ENCODE measurements around the gene DUOX1. TPM values are rescaled to one million over a fixed set of nuclear protein-coding genes. Genes with fewer than 3 reads are reported as not detected.

The DUOX1 gene
- total and polyA plus RNA-seq, 2 of the 13 experiments (the other 11 are each of a cell fraction or from before 2014, with no cell fraction given): 0.03 TPM; not detected in 1

DNA sequence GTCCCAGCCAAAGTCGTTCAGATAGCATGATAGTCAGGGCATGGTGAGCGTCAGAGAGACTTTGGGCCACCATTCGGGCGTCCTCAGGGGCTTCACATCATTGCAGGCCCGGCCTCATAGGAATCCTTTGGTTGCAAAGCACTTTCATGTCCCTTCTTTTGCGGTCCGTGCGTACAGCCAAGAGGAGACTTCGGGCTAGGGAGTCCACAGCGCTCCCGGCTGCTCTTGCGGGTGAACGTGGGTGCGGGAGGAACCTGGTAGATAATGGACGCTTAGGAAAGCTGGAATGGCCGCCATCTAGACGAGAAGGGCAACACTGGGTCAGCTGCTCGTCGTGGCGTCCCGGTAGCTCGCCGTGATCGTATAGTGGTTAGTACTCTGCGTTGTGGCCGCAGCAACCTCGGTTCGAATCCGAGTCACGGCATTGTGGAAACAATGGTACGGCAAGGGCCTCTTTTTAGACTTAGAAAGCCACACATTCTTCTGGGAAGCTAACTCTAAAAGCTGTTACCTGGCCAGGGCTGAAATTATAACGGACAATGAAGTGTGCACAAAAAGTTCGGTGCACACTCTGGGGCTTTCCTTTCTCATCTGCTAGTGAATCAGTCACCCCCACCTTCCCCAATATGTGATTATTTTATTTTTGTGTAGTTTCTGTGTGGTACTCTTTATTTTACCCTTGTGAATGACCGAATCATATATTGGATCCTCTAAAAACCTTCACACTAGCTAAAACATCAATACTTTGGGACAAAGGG, 71.2 kb downstream of the DUOX1 start (continued):
- TF ChIP-seq ZNF652 (CRISPR knock-in tag; IDR thresholded peaks at IDR 0.05; ENCODE audit: borderline replicate concordance, low read depth) (peak; percentile 11; the same call in 1 of the 2 replicates), KAT7 (CRISPR knock-in tag; IDR thresholded peaks at IDR 0.05; ENCODE audit: borderline replicate concordance) (no peak), PAF1 (CRISPR knock-in tag; IDR thresholded peaks at IDR 0.05) (no peak), ZKSCAN8 (CRISPR knock-in tag; IDR thresholded peaks at IDR 0.05; ENCODE audit: borderline replicate concordance) (0 out of 2 replicates have a peak, but pooled peaks have one; percentile 30), ATF7-NPFF (CRISPR knock-in tag; IDR thresholded peaks at IDR 0.05; ENCODE audit: low read depth) (no peak), ZNF816 (CRISPR knock-in tag; IDR thresholded peaks at IDR 0.05; ENCODE audit: borderline replicate concordance) (peak; percentile 76; the same call in 1 of the 2 replicates), MED8 (CRISPR knock-in tag; IDR thresholded peaks at IDR 0.05; ENCODE audit: insufficient replicate concordance) (no peak), NKX3-1 (CRISPR knock-in tag; IDR thresholded peaks at IDR 0.05) (no peak), POGZ (CRISPR knock-in tag; IDR thresholded peaks at IDR 0.05) (peak; percentile 57; the same call in 1 of the 2 replicates), SNAPC2 (CRISPR knock-in tag; IDR thresholded peaks at IDR 0.05) (no peak), ZFAT (CRISPR knock-in tag; conservative IDR thresholded peaks at IDR 0.05) (no peak), ZNF678 (CRISPR knock-in tag; IDR thresholded peaks at IDR 0.05) (no peak), CBX1 (IDR thresholded peaks at IDR 0.05; ENCODE audit: low read depth) (peak; percentile 60), ARID2 (CRISPR knock-in tag; IDR thresholded peaks at IDR 0.05; ENCODE audit: borderline replicate concordance) (no peak), ETV5 (CRISPR knock-in tag; IDR thresholded peaks at IDR 0.05; ENCODE audit: borderline replicate concordance) (no peak), SAP130 (CRISPR knock-in tag; IDR thresholded peaks at IDR 0.05; ENCODE audit: low read depth) (peak; percentile 74), NR2F1 (CRISPR knock-in tag; IDR thresholded peaks at IDR 0.05) (no peak), ISL2 (CRISPR knock-in tag; IDR thresholded peaks at IDR 0.05) (0 out of 2 replicates have a peak, but pooled peaks have one; percentile 50), ZNF160 (CRISPR knock-in tag; IDR thresholded peaks at IDR 0.05) (peak; percentile 45; the same call in 1 of the 2 replicates), ZFX (CRISPR knock-in tag; IDR thresholded peaks at IDR 0.05; ENCODE audit: low read depth) (peak; percentile 76), FLYWCH1 (CRISPR knock-in tag; IDR thresholded peaks at IDR 0.05) (no peak), KLF13 (CRISPR knock-in tag; IDR thresholded peaks at IDR 0.05) (no peak), REXO4 (CRISPR knock-in tag; IDR thresholded peaks at IDR 0.05; ENCODE audit: borderline replicate concordance) (no peak), MBNL3 (CRISPR knock-in tag; conservative IDR thresholded peaks at IDR 0.05) (no peak), KDM4B (CRISPR knock-in tag; IDR thresholded peaks at IDR 0.05) (no peak), RAD21 (CRISPR knock-in tag; IDR thresholded peaks at IDR 0.05) (no peak; the same call in 1 of the 2 replicates)
- TF ChIP-seq, protein P1, sequence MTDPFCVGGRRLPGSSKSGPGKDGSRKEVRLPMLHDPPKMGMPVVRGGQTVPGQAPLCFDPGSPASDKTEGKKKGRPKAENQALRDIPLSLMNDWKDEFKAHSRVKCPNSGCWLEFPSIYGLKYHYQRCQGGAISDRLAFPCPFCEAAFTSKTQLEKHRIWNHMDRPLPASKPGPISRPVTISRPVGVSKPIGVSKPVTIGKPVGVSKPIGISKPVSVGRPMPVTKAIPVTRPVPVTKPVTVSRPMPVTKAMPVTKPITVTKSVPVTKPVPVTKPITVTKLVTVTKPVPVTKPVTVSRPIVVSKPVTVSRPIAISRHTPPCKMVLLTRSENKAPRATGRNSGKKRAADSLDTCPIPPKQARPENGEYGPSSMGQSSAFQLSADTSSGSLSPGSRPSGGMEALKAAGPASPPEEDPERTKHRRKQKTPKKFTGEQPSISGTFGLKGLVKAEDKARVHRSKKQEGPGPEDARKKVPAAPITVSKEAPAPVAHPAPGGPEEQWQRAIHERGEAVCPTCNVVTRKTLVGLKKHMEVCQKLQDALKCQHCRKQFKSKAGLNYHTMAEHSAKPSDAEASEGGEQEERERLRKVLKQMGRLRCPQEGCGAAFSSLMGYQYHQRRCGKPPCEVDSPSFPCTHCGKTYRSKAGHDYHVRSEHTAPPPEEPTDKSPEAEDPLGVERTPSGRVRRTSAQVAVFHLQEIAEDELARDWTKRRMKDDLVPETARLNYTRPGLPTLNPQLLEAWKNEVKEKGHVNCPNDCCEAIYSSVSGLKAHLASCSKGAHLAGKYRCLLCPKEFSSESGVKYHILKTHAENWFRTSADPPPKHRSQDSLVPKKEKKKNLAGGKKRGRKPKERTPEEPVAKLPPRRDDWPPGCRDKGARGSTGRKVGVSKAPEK (CRISPR knock-in tag; IDR thresholded peaks at IDR 0.05; ENCODE audit: borderline replicate concordance): no peak
- TF ChIP-seq, protein P2, sequence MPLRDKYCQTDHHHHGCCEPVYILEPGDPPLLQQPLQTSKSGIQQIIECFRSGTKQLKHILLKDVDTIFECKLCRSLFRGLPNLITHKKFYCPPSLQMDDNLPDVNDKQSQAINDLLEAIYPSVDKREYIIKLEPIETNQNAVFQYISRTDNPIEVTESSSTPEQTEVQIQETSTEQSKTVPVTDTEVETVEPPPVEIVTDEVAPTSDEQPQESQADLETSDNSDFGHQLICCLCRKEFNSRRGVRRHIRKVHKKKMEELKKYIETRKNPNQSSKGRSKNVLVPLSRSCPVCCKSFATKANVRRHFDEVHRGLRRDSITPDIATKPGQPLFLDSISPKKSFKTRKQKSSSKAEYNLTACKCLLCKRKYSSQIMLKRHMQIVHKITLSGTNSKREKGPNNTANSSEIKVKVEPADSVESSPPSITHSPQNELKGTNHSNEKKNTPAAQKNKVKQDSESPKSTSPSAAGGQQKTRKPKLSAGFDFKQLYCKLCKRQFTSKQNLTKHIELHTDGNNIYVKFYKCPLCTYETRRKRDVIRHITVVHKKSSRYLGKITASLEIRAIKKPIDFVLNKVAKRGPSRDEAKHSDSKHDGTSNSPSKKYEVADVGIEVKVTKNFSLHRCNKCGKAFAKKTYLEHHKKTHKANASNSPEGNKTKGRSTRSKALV (CRISPR knock-in tag; IDR thresholded peaks at IDR 0.05): no peak
